Activated CD4-positive, CD25-positive, alpha-beta regulatory T cell treated with anti-CD3 and anti-CD28 coated beads, Interleukin-2, amount 50 U/mL, for 16 hours (primary cell): ENCODE measurements around the gene YTHDC2.

Experiments used
- DNase-seq: peaks from one replicate; pipeline ENCODE4 v3.0.0-alpha.2; 2020; ENCODE audit warnings: low read depth, low spot score

Gene YTHDC2

GRCh38 chr5:113519412-113519811, 5.9 kb downstream of the YTHDC2 start:
- DNase-seq, result no peak

- DNase-seq, result no peak
These were observed 6.9 kb downstream of the YTHDC2 start for GRCh38 chr5:113520429-113520828.

- DNase-seq, result no peak
These were observed 7.4 kb downstream of the YTHDC2 start for GRCh38 chr5:113520899-113521298.

GRCh38 chr5:113523168-113523567, 9.7 kb downstream of the YTHDC2 start:
- no peak for DNase-seq

- DNase-seq, result no peak
These were observed 11.4 kb downstream of the YTHDC2 start for GRCh38 chr5:113524927-113525326.

GRCh38 chr5:113526421-113526820, 12.9 kb downstream of the YTHDC2 start:
- no peak for DNase-seq

GRCh38 chr5:113527746-113528145, 14.3 kb downstream of the YTHDC2 start:
- DNase-seq, result no peak

- DNase-seq, result no peak
These were observed 18.1 kb downstream of the YTHDC2 start for GRCh38 chr5:113531481-113532159.

- DNase-seq, result no peak
These were observed 24.8 kb downstream of the YTHDC2 start for GRCh38 chr5:113538313-113538712.

GRCh38 chr5:113546703-113547183, 33.2 kb downstream of the YTHDC2 start:
- no peak for DNase-seq

- no peak for DNase-seq
These were observed 34.9 kb downstream of the YTHDC2 start for GRCh38 chr5:113548396-113548795.

GRCh38 chr5:113552137-113552536, 38.6 kb downstream of the YTHDC2 start:
- DNase-seq, result no peak

- DNase-seq, result no peak
These were observed 39.1 kb downstream of the YTHDC2 start for GRCh38 chr5:113552620-113553019.

GRCh38 chr5:113562828-113563400, 49.4 kb downstream of the YTHDC2 start:
- DNase-seq, result no peak

GRCh38 chr5:113569396-113569795, 55.9 kb downstream of the YTHDC2 start:
- DNase-seq, result no peak

GRCh38 chr5:113572716-113573115, 59.2 kb downstream of the YTHDC2 start:
- DNase-seq, result no peak

GRCh38 chr5:113574417-113574816, 60.9 kb downstream of the YTHDC2 start:
- no peak for DNase-seq

- DNase-seq, result no peak
These were observed 61.6 kb downstream of the YTHDC2 start for GRCh38 chr5:113575074-113575473.

GRCh38 chr5:113578091-113578490, 64.6 kb downstream of the YTHDC2 start:
- no peak for DNase-seq

- no peak for DNase-seq
These were observed 67.9 kb downstream of the YTHDC2 start for GRCh38 chr5:113581388-113581787.

- DNase-seq, result no peak
These were observed 84.7 kb downstream of the YTHDC2 start for GRCh38 chr5:113598150-113598549.

GRCh38 chr5:113598926-113599325, 85.4 kb downstream of the YTHDC2 start:
- DNase-seq, result no peak

- no peak for DNase-seq
These were observed 86.9 kb downstream of the YTHDC2 start for GRCh38 chr5:113600255-113600905.
